SKM-1 treated with dmso at 0.1 percent for 144 hours (cell line): ENCODE data around the gene HOXD9.

Experiments
- DNase-seq: peaks from one replicate; lab custom pipeline; 2025; ENCODE audit not compliant: unreplicated experiment; lab: John Stamatoyannopoulos, UW

Gene HOXD9

DNA sequence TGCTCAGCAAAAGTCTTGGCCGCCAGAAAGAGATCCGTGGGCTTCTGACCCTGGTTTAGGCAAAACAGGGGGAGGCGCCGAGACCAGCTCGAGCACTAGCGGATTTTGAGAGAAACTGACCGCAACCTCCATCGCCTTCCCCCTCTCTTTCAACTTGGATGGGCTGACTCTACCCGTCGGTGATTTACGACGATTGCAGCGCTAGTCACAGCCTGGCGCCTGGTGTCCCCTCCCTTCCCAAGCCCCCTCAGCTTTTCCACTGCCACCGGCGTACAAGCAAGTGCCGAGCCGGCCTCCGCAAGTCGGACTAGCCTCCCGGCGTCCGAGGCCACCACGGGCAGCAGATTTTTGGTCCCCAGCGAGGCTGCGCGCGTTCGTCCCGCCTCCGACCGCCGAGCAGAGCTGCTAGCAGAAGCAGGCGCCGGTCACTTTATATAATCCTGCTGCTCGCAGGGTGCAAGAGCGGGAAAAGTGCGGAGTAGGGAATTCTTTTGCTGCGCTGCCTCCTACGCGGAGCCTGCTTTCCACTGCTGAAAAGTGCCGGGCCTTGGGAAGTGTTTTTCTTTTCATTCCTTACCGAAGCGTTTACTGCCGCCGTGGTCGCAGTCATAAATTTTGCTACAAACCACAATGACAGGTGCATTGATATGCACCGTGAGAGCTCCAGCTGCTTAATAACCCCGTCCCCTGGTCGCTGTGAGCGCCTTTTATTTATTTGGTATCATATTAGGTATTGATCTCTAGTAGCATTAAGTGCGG lies 42.3 kb downstream of the HOXD9 start:
- no peak for DNase-seq

DNA sequence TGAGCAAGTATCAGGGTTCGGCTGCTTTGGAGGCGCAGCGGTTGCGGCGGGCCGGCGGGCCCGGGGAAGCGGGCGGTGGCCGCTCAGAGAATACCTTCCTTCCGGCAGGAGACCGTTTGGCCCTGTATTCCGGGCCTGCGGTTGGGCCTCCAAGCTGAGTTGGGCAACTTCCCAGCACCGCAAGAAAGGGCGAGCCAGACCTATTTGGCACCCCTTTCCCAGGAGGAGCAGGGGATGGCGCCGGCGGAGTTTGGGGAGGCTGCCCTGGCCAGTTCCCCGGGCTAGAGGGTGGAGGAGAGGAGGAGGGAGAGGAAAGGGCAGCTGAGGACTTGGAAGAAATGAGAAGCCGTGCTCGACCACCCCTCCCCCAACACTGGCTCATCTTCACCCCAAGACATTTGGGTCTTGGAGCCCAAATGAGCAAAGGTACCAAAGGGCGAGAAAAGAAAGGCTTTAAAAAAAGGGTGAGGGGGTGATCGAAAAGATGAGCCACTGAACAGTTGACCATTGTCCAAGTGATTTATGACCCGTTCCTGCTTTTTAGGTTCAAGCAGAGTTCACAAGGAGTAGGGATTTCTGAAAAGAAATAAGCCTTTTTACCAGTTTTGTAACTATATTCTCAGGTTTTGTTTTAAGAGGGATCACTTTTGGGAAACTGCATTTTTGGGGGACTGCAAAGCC lies 43.0 kb downstream of the HOXD9 start:
- no peak for DNase-seq

DNA sequence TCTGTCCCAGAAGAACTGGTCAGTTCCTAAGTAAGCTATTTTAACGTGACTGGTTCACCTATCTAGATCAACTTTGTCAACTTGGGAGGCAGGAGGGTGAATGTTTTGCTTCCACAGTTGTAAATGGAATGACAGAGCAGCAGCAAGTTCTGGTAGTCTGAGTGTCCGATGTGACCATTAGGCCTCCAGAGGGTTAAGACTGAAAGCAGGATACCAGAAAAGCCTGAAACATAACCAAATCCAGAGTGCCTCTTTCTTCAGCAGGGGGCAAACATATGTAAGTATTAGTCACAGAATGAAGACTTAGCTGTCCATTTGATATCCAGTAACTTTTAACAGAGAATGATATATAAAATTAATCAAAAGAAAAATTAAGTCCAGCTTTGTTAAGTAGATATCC lies 43.8 kb downstream of the HOXD9 start:
- DNase-seq = no peak

DNA sequence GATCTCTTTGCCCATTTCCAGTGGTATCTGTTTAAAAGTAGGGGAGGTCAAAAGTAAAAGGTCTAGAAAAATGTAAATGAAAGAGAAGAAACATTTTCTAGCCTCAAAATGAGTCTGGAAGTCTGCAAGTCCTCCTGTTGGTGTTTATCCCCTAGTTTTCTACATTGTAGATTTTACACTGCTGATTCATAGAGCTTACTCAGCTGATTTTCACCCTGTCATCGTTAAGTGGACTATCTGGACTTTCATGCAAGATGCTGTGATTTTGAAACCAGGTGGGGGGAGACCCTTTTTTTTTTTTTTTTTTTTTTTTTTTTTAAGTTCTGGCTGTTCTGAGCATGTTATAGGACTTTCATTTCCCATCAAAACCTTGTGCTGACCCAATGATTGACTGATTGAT lies 44.9 kb downstream of the HOXD9 start:
- no peak for DNase-seq

DNA sequence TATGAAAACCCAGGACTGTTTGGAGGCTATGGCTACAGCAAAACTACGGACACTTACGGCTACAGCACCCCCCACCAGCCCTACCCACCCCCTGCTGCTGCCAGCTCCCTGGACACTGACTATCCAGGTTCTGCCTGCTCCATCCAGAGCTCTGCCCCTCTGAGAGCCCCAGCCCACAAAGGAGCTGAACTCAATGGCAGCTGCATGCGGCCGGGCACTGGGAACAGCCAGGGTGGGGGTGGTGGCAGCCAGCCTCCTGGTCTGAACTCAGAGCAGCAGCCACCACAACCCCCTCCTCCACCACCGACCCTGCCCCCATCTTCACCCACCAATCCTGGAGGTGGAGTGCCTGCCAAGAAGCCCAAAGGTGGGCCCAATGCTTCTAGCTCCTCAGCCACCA lies 46.7 kb downstream of the HOXD9 start:
- no peak for DNase-seq

DNA sequence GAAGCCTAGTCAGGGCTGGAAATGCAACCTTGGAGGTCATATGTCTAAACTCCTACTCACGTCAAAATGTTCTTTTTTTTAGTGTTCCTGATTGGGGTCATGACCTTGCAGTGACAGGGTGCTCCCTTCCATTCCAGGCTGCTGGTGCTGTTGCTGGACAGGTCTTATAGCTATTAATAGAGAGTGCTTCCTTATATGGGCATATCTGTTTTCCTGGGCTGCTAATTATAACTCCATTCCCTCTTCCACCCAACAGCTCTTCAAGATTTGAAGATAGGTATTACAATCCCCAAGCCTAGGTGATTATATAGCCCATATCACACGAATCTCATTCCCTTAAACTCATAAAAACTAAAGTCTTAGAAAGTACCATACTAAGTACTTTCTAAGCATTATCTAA lies 47.2 kb downstream of the HOXD9 start:
- no peak for DNase-seq

DNA sequence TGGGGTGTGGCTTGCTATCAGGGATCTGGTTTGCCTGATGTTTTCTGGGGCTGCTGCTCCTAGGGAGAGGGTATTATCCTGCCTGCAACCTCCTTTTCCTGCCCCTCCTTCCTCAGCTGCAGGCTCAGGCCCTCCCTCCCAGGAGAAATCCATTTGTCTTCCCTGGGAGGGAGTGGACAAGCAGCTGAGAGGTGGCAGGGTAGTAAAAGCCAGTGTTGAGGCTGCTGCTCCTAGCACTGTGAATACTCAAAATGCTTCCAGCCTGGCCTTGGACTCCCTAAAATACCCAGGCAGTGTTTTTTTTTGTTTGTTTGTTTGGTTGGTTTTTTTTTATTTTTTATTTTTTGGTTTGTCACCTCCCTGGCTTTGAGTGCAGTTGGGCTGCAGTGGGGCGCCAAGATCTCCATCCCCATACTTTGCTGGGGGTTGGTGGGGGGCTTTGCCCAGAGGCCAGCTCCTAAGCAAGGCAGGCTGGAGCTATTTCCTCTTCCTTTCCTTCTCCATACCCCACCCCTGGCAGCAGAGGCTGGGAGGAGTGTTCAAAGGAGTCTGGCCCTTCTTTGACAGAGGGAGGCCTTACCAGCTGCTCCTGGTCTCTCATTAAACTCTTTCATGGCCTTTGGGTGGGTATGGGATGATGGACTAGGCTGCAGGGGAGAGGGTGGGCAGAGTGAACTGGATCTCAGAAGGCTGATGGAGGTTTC lies 48.2 kb downstream of the HOXD9 start:
- no peak for DNase-seq

DNA sequence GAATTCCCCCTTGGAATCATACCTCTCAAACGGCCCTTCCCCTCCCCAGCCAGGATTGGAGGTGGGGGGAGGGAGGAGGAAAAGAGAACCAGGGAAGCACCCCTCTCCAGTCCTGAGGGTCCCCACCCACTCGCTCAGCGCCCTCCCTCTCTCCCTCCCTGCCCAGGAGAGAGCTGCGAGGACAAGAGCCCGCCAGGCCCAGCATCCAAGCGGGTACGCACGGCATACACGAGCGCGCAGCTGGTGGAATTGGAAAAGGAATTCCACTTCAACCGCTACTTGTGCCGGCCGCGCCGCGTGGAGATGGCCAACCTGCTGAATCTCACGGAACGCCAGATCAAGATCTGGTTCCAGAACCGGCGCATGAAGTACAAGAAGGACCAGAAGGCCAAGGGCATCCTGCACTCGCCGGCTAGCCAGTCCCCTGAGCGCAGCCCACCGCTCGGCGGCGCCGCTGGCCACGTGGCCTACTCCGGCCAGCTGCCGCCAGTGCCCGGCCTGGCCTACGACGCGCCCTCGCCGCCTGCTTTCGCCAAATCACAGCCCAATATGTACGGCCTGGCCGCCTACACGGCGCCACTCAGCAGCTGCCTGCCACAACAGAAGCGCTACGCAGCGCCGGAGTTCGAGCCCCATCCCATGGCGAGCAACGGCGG lies 49.0 kb downstream of the HOXD9 start:
- DNase-seq = no peak

DNA sequence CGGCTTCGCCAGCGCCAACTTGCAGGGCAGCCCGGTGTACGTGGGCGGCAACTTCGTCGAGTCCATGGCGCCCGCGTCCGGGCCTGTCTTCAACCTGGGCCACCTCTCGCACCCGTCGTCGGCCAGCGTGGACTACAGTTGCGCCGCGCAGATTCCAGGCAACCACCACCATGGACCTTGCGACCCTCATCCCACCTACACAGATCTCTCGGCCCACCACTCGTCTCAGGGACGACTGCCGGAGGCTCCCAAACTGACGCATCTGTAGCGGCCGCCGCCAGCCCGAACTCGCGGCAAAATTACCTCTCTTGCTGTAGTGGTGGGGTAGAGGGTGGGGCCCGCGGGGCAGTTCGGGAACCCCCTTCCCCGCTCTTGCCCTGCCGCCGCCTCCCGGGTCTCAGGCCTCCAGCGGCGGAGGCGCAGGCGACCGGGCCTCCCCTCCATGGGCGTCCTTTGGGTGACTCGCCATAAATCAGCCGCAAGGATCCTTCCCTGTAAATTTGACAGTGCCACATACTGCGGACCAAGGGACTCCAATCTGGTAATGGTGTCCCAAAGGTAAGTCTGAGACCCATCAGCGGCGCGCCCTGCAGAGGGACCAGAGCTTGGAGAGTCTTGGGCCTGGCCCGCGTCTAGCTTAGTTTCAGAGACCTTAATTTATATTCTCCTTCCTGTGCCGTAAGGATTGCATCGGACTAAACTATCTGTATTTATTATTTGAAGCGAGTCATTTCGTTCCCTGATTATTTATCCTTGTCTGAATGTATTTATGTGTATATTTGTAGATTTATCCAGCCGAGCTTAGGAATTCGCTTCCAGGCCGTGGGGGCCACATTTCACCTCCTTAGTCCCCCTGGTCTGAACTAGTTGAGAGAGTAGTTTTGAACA lies 49.7 kb downstream of the HOXD9 start:
- DNase-seq = no peak

DNA sequence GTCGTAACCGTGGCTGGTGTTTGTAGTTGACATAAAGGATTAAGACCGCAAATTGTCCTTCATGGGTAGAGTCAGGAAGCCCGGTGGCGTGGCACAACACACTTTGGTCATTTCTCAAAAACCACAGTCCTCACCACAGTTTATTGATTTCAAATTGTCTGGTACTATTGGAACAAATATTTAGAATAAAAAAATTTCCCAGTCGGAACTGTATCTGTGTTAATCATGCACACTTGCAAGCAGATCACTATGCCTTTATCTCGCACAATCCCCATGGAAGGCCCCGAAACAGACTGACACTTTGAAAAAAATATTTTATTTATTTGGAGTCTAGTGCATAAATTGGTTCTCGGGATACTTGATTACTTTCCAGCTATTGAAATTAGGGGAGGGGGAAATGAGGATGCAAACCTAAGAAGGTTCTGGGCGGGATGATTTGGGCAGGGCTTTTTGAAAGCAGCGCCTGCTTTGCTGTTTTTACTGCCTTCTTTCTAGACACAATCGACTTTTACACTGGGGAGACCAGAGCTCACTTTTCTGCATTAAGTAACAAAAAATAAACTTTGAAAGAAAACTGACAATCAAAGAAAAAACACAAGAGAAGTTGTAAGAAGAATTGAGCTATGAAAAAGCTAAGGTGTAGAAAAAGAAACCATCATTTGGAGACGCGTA lies 50.5 kb downstream of the HOXD9 start:
- no peak for DNase-seq

DNA sequence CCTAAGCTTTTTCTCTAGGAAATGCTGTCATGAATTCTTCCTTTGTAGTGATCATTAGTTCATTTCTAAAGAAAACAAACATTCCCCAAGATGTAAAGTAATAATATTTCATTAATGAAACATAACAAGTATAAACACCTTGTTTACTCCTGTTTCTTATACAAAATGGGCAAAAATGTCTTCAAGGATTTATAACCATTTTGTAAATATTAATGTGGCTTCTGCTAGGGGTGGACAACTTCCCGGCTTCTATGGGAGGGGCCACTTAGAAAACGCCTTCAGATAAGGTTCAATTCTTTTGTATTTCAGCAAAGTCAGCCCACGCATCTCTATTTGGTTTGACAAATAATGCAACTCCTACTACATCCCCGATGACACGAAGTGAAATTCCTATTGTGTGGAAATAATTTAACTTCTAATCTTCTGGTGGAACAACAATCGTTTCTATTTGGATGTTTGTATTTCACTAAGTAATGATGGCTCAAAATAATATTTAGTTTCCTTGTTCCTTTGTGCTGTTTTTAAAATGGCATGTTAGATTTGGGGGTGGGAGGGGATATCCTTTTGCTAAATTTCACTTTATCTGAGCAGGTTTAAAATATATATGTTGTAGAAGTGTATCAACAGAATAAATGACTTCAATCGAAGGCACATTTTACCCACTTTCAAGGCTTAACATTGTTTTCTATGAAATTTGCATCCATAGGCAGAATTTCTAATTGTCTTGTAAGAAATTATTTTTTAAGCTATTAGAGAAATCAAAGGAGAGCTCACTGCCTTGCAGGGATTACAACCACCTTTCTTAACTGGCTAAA lies 51.3 kb downstream of the HOXD9 start:
- DNase-seq = no peak

DNA sequence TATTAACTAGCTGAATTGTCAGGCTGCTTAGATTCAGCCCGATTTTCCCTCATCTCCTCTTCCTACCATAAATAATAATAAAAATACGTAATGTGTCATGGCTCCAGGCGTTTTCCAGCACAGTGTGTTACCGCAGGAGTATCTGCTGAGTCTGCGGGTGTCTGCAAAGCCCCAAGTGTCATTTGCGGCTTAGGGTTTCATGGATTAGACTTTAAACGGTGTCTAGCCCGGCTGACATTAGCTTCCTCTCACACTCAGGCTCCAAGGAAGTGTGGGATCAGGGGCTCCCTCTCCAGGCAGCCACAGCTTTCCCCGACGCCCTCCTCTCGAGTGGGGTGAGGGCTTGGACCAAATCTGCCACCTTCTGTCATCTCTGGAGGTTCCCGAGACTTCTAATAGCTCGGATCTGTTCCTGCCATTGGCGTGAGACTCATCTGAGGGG lies 51.9 kb downstream of the HOXD9 start:
- no peak for DNase-seq
